Endothelial cell (in vitro differentiated cells): ENCODE measurements around the gene IFT43. TPM values are rescaled to one million over a fixed set of nuclear protein-coding genes. Genes with fewer than 3 reads are reported as not detected.

Experiments used
- DNase-seq: peaks from one replicate; pipeline ENCODE4 v3.0.0; 2021; ENCODE audit warnings: low spot score
- H3K27ac Mint-ChIP-seq: one replicate; pipeline ENCODE4 v1.8.0; 2021; ENCODE audit warnings: mixed read lengths, inconsistent platforms; ENCODE audit not compliant: unreplicated experiment
- H3K27me3 Mint-ChIP-seq: one replicate; pipeline ENCODE4 v1.8.0; 2021; ENCODE audit warnings: mild to moderate bottlenecking, moderate library complexity, mixed read lengths, inconsistent platforms; ENCODE audit not compliant: unreplicated experiment
- H3K36me3 Mint-ChIP-seq: one replicate; pipeline ENCODE4 v1.8.0; 2021; ENCODE audit warnings: mild to moderate bottlenecking, low read depth, mixed read lengths, inconsistent platforms; ENCODE audit not compliant: unreplicated experiment
- H3K4me1 Mint-ChIP-seq: one replicate; pipeline ENCODE4 v1.8.0; 2021; ENCODE audit warnings: mild to moderate bottlenecking, mixed read lengths, inconsistent platforms; ENCODE audit not compliant: unreplicated experiment
- H3K4me3 Mint-ChIP-seq: one replicate; pipeline ENCODE4 v1.8.0; 2021; ENCODE audit warnings: mild to moderate bottlenecking, mixed read lengths, inconsistent platforms; ENCODE audit not compliant: unreplicated experiment
- H3K9me3 Mint-ChIP-seq: one replicate; pipeline ENCODE4 v1.8.0; 2021; ENCODE audit warnings: mixed read lengths, inconsistent platforms; ENCODE audit not compliant: unreplicated experiment
- total RNA-seq: library from RNA; stranded (reverse); fragmentation: NEBNext Ultra II Directional; extraction: Animal tissue kit (Norgen Biotek cat#: 25700); gene quantifications from one replicate; pipeline ENCODE4 v1.2.1, GENCODE V29; 2021; ENCODE audit not compliant: unreplicated experiment
- TF ChIP-seq, protein P1 (sequence below): fragments of 200-600 bp; sonication (generic); IDR thresholded peaks from one replicate; pipeline ENCODE4 v1.5.0; 2021; ENCODE audit warnings: antibody characterized with exemption; ENCODE audit not compliant: unreplicated experiment

The IFT43 gene
- total RNA-seq, 1 donor from 2014 or later = 22.8 TPM

- no peak for DNase-seq
- TF ChIP-seq, protein P1, sequence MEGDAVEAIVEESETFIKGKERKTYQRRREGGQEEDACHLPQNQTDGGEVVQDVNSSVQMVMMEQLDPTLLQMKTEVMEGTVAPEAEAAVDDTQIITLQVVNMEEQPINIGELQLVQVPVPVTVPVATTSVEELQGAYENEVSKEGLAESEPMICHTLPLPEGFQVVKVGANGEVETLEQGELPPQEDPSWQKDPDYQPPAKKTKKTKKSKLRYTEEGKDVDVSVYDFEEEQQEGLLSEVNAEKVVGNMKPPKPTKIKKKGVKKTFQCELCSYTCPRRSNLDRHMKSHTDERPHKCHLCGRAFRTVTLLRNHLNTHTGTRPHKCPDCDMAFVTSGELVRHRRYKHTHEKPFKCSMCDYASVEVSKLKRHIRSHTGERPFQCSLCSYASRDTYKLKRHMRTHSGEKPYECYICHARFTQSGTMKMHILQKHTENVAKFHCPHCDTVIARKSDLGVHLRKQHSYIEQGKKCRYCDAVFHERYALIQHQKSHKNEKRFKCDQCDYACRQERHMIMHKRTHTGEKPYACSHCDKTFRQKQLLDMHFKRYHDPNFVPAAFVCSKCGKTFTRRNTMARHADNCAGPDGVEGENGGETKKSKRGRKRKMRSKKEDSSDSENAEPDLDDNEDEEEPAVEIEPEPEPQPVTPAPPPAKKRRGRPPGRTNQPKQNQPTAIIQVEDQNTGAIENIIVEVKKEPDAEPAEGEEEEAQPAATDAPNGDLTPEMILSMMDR = no peak
- Mint-ChIP-seq H3K27ac (no peak overlapping the region), H3K4me3 (no peak overlapping the region), H3K27me3 (peaks cover 9% of the 10 kb centered on the region), H3K9me3 (no peaks in the 10 kb centered on the region), H3K36me3 (no peaks in the 10 kb centered on the region), H3K4me1 (peaks cover 2% of the 10 kb centered on the region)
Measured at GRCh38 chr14:76106188-76106587, 120.6 kb downstream of the IFT43 start.

DNA sequence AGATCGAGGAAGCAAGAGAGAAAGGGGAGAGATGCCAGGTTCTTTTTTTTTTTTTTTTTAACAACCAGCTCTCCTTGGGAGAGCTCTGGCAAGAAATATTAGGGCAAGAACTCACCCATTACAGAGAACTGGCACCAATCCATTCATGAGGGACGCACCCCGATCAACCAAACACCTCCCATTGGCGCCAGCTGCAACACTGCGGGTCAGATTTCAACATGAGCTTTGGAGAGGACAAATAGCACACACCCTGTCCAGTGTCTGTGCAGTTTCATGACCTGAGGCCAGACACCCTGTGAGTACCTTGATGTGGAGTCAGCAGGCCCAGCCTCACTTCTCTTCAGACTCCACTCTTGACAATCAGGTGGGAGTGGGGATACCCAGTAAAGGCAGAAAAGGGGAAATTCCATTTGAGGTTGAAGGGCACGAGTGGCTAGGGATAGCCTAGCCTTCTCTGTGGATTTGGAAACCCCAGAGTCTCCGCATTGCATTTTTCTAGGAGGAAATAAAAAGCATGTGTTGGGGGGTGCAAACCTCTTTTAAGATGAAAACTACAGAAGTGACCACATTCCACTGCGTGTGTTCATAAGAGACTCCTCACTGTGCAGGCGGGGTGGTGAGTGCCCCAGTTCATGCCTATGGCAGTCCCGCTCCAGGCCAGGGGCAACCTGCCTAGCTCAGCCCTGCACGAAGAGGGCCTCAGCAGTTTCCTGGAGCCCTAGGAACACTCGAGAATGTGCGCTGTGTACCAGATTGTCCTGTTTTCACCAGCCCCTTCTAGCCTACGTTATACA, 123.7 kb downstream of the IFT43 start:
- H3K27me3 Mint-ChIP-seq = peaks cover 4% of the 10 kb centered on the region
- TF ChIP-seq, protein P1 = no peak

DNA sequence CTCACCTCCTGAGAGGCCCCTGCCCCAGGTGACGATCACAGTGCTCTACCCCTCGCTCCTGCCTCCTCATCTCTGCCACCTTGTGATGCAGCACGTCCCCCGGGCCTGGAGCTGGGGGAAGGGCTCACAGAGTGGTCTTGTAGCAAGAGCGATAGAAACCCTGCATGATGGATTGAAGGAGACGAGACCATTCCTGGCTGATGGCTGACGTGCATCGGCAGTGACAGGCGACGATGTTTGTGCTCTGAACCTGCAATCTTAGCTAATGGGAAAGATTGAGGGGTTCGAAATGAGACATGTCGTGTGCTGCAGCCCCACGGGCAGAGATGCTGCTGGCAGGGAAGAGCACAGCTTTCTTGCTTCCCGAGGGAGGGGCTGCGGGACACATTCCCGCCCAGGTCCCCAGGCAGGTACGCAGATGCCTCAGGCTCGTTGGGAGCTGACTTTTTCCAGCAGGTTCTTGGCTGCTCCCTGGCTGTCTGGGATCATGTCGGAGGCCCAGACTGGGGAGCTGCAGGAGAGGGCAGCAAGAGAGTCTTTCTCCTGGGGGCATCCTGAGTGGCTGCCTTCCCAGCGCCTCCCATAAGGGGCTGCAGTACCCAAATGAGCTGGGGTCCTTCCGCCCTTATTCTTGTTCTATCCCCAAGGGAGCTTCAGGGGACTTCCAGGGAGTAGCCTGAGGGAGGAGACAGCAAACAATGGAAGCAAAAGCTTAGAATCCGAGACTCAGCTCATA, 127.5 kb downstream of the IFT43 start:
- no peak for DNase-seq
- Mint-ChIP-seq H3K27me3 (peaks cover 6% of the 10 kb centered on the region), H3K9me3 (no peaks in the 10 kb centered on the region), H3K4me1 (peaks cover 15% of the 10 kb centered on the region), H3K36me3 (no peaks in the 10 kb centered on the region), H3K4me3 (no peak overlapping the region), H3K27ac (no peak overlapping the region)
- TF ChIP-seq, protein P1 = no peak

More for the DNA sequence above, 123.7 kb downstream of the IFT43 start:
- DNase-seq = no peak
- Mint-ChIP-seq H3K27ac (no peak overlapping the region), H3K4me1 (peaks cover 11% of the 10 kb centered on the region), H3K9me3 (no peaks in the 10 kb centered on the region), H3K4me3 (no peak overlapping the region), H3K36me3 (no peaks in the 10 kb centered on the region)

DNA sequence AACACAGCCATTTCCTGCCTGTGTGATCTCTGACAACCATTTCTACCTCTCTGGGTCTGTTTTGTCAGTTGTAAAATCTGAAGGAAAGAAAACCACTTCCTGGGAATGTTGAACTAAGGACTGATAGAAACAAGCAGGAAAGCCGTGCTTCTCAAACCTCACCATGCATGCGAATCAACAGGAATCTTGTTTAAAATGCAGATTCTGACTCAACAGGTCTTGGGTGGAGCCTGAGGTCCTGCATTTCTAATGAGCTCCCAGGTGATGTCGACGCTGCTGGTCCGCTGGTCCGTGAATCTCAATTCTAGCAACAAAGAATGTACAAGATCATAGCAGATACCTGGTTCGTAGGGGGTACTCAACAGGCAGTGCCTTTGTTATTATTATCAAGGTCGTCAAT, 128.1 kb downstream of the IFT43 start:
- Mint-ChIP-seq H3K4me3 (no peak overlapping the region), H3K9me3 (no peaks in the 10 kb centered on the region), H3K27me3 (peaks cover 4% of the 10 kb centered on the region), H3K36me3 (no peaks in the 10 kb centered on the region), H3K27ac (no peak overlapping the region), H3K4me1 (peaks cover 15% of the 10 kb centered on the region)
- TF ChIP-seq, protein P1 = no peak
- no peak for DNase-seq

DNA sequence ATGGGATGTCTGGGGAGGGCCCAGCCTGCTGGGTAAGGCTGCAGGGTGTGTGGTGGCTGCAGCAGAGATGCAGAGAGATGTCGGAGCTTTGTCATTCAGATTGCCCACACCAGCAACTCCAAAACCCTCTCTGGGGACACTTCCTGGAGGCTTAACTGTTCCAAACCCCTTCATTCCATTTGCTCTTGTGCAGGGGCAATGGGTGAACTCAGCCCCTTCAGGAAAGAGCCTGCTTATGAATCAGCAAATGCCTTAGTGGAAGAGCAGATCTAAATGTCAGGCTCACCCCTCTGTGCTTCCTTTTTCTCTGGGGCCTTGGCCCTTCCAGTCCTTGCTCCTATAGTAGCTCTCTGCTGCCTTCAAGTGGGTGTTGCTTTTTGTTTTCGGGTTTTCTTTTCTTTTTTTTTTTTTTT, 129.5 kb downstream of the IFT43 start:
- DNase-seq = no peak
- Mint-ChIP-seq H3K27me3 (peaks cover 4% of the 10 kb centered on the region), H3K36me3 (no peaks in the 10 kb centered on the region), H3K27ac (no peak overlapping the region), H3K4me1 (peaks cover 15% of the 10 kb centered on the region), H3K4me3 (no peak overlapping the region), H3K9me3 (no peaks in the 10 kb centered on the region)
- TF ChIP-seq, protein P1 = no peak
